HepG2 (cell line): ENCODE measurements around the gene RNPC3.

Experiments used
- CTCF ChIP-seq: sonication (generic); formaldehyde crosslinking; IDR thresholded peaks from 2 replicates; pipeline ENCODE4 v1.5.0; 2020; ENCODE audit warnings: mild to moderate bottlenecking, missing genetic modification reagents, moderate library complexity
- GABPA ChIP-seq, 2 experiments: IDR thresholded peaks; 2 replicates each; pipeline ENCODE4 v1.6.1; 2011 to 2016; ENCODE audit warnings: low read depth in 2 of 2, low read length in 1 of 2, missing biosample characterization in 1 of 2, missing genetic modification characterization in 1 of 2
- IKZF1 ChIP-seq: fragments of 450-650 bp; IDR thresholded peaks from 2 replicates; pipeline ENCODE4 v1.7.1; 2016
- JUND ChIP-seq: sonication (generic); formaldehyde crosslinking; IDR thresholded peaks from 2 replicates; pipeline ENCODE4 v1.8.0; 2022; ENCODE audit warnings: mild to moderate bottlenecking, missing genetic modification reagents
- MAFK ChIP-seq, 2 experiments: IDR thresholded peaks in 1 of 2; conservative IDR thresholded peaks in 1 of 2; 2 replicates each; pipeline ENCODE4 v1.6.1; 2011; ENCODE audit warnings: improper control_type of control experiment in 2 of 2, low read length in 2 of 2
- MAX ChIP-seq: IDR thresholded peaks from 2 replicates; pipeline ENCODE4 v1.6.1; 2012; ENCODE audit warnings: inconsistent platforms
- PHF20 ChIP-seq: sonication (generic); formaldehyde crosslinking; IDR thresholded peaks from 2 replicates; pipeline ENCODE4 v1.5.0; 2020; ENCODE audit warnings: mild to moderate bottlenecking, missing genetic modification reagents
- ZNF777 ChIP-seq: sonication (generic); formaldehyde crosslinking; IDR thresholded peaks from 2 replicates; pipeline ENCODE4 v1.4.0; 2020; ENCODE audit warnings: missing genetic modification reagents

- TF ChIP-seq JUND, result no peak
- TF ChIP-seq GABPA (IDR thresholded peaks at IDR 0.05; ENCODE audit: low read depth, low read length), result no peak
- no peak for TF ChIP-seq GABPA (CRISPR knock-in tag; IDR thresholded peaks at IDR 0.05; ENCODE audit: low read depth)
- no peak for TF ChIP-seq CTCF (CRISPR knock-in tag)
- TF ChIP-seq ZNF777 (CRISPR knock-in tag), result no peak
- no peak for TF ChIP-seq PHF20
- TF ChIP-seq IKZF1, result no peak
- TF ChIP-seq MAFK (conservative IDR thresholded peaks at IDR 0.05 in 1 of 2, IDR thresholded peaks at IDR 0.05 in 1 of 2; ENCODE audit: low read length in 2 of 2), result no peak
- TF ChIP-seq MAX, result no peak
Measured at GRCh38 chr1:103516693-103517092, 8.8 kb upstream of the RNPC3 start.
